ENCODE measurements around the gene TNRC18. TPM values are rescaled to one million over a fixed set of nuclear protein-coding genes. Genes with fewer than 3 reads are reported as not detected.

The TNRC18 gene
- total RNA-seq, 2 experiments from 2014 or later, result 36.0 to 43.8 TPM

GRCh38 chr7:5388273-5388901 lies 35.2 kb downstream of the TNRC18 start:
- Mint-ChIP-seq H3K36me3 (ENCODE audit: low read depth) (peaks cover 32% of the 10 kb centered on the region), H3K9me3 (no peaks in the 10 kb centered on the region), H3K4me1 (ENCODE audit: low read depth) (peaks cover 17% of the 10 kb centered on the region), H3K27me3 (ENCODE audit: low read depth) (no peaks in the 10 kb centered on the region), H3K27ac (no peak overlapping the region), H3K4me3 (no peak overlapping the region)
- DNase-seq, result no peak
- CTCF ChIA-PET, result no interaction called here
- intact Hi-C loops (cut with micrococcal nuclease), result no loop called here

- no peak for DNase-seq
- Mint-ChIP-seq H3K4me1 (ENCODE audit: low read depth) (peaks cover 18% of the 10 kb centered on the region), H3K4me3 (no peak overlapping the region), H3K9me3 (no peaks in the 10 kb centered on the region), H3K27me3 (ENCODE audit: low read depth) (no peaks in the 10 kb centered on the region), H3K36me3 (ENCODE audit: low read depth) (peaks cover 27% of the 10 kb centered on the region), H3K27ac (no peak overlapping the region)
- intact Hi-C loops (cut with micrococcal nuclease), result no loop called here
- CTCF ChIA-PET, result no interaction called here
Observed at GRCh38 chr7:5387711-5388245, 35.9 kb downstream of the TNRC18 start.

- Mint-ChIP-seq H3K4me1 (ENCODE audit: low read depth) (peaks cover 23% of the 10 kb centered on the region), H3K9me3 (no peaks in the 10 kb centered on the region), H3K36me3 (ENCODE audit: low read depth) (peaks cover 16% of the 10 kb centered on the region), H3K27me3 (ENCODE audit: low read depth) (no peaks in the 10 kb centered on the region), H3K4me3 (no peak overlapping the region), H3K27ac (no peak overlapping the region)
- intact Hi-C loops (cut with micrococcal nuclease), result no loop called here
- CTCF ChIA-PET, result interaction anchor here (1.1 kb wide), 1 partner anchor 15 kb away, joined by 3 read pairs; no protein-coding TSS in a partner anchor
- no peak for DNase-seq
Observed at GRCh38 chr7:5384618-5385017, 39.0 kb downstream of the TNRC18 start.

- Mint-ChIP-seq H3K36me3 (ENCODE audit: low read depth) (peaks cover 13% of the 10 kb centered on the region), H3K27ac (no peak overlapping the region), H3K9me3 (no peaks in the 10 kb centered on the region), H3K4me3 (no peak overlapping the region), H3K4me1 (ENCODE audit: low read depth) (peaks cover 23% of the 10 kb centered on the region), H3K27me3 (ENCODE audit: low read depth) (no peaks in the 10 kb centered on the region)
- DNase-seq, result no peak
- intact Hi-C loops (cut with micrococcal nuclease), result no loop called here
- CTCF ChIA-PET, result interaction anchor here (1.1 to 1.4 kb wide), 2 partner anchors 14 to 143 kb away, joined by 3 read pairs; no protein-coding TSS in a partner anchor
Observed at GRCh38 chr7:5383314-5384098, 40.1 kb downstream of the TNRC18 start.

GRCh38 chr7:5382281-5382892 lies 41.2 kb downstream of the TNRC18 start:
- intact Hi-C loops (cut with micrococcal nuclease), result no loop called here
- H3K4me1 Mint-ChIP-seq (ENCODE audit: low read depth), result peaks cover 23% of the 10 kb centered on the region
- H3K36me3 Mint-ChIP-seq (ENCODE audit: low read depth), result peaks cover 13% of the 10 kb centered on the region
- no peaks in the 10 kb centered on the region for H3K27me3 Mint-ChIP-seq (ENCODE audit: low read depth)
- no peak for DNase-seq
- H3K27ac Mint-ChIP-seq, result no peak overlapping the region
- CTCF ChIA-PET, result interaction anchor here (1.4 kb wide), 1 partner anchor 142 kb away, joined by 3 read pairs; no protein-coding TSS in a partner anchor
- H3K4me3 Mint-ChIP-seq, result no peak overlapping the region
- no peaks in the 10 kb centered on the region for H3K9me3 Mint-ChIP-seq

GRCh38 chr7:5381071-5381772 lies 42.4 kb downstream of the TNRC18 start:
- Mint-ChIP-seq H3K4me1 (ENCODE audit: low read depth) (peaks cover 21% of the 10 kb centered on the region), H3K27ac (no peak overlapping the region), H3K9me3 (no peaks in the 10 kb centered on the region), H3K4me3 (no peak overlapping the region), H3K36me3 (ENCODE audit: low read depth) (peaks cover 7% of the 10 kb centered on the region), H3K27me3 (ENCODE audit: low read depth) (no peaks in the 10 kb centered on the region)
- CTCF ChIA-PET, result no interaction called here
- intact Hi-C loops (cut with micrococcal nuclease), result no loop called here
- DNase-seq, result no peak

- Mint-ChIP-seq H3K27me3 (ENCODE audit: low read depth) (no peaks in the 10 kb centered on the region), H3K4me1 (ENCODE audit: low read depth) (peaks cover 21% of the 10 kb centered on the region), H3K9me3 (no peaks in the 10 kb centered on the region), H3K4me3 (no peak overlapping the region), H3K36me3 (ENCODE audit: low read depth) (peaks cover 6% of the 10 kb centered on the region), H3K27ac (no peak overlapping the region)
- CTCF ChIA-PET, result no interaction called here
- intact Hi-C loops (cut with micrococcal nuclease), result no loop called here
- DNase-seq, result no peak
Observed at GRCh38 chr7:5380350-5381070, 43.1 kb downstream of the TNRC18 start.

GRCh38 chr7:5379546-5379945 lies 44.1 kb downstream of the TNRC18 start:
- Mint-ChIP-seq H3K27me3 (ENCODE audit: low read depth) (no peaks in the 10 kb centered on the region), H3K36me3 (ENCODE audit: low read depth) (peaks cover 5% of the 10 kb centered on the region), H3K9me3 (no peaks in the 10 kb centered on the region), H3K4me1 (ENCODE audit: low read depth) (peaks cover 17% of the 10 kb centered on the region), H3K27ac (no peak overlapping the region), H3K4me3 (no peak overlapping the region)
- intact Hi-C loops (cut with micrococcal nuclease), result no loop called here
- no peak for DNase-seq
- CTCF ChIA-PET, result interaction anchor here (0.9 kb wide), 1 partner anchor 139 kb away, joined by 3 read pairs; no protein-coding TSS in a partner anchor

GRCh38 chr7:5377816-5378215 lies 45.8 kb downstream of the TNRC18 start:
- CTCF ChIA-PET, result interaction anchor here (1.6 kb wide), 1 partner anchor 11 kb away, joined by 4 read pairs; no protein-coding TSS in a partner anchor
- intact Hi-C loops (cut with micrococcal nuclease), result no loop called here
- no peak overlapping the region for H3K27ac Mint-ChIP-seq

GRCh38 chr7:5377279-5377678 lies 46.4 kb downstream of the TNRC18 start:
- Mint-ChIP-seq H3K9me3 (no peaks in the 10 kb centered on the region), H3K36me3 (ENCODE audit: low read depth) (peaks cover 5% of the 10 kb centered on the region), H3K27ac (no peak overlapping the region), H3K4me3 (no peak overlapping the region), H3K4me1 (ENCODE audit: low read depth) (peaks cover 4% of the 10 kb centered on the region), H3K27me3 (ENCODE audit: low read depth) (no peaks in the 10 kb centered on the region)
- CTCF ChIA-PET, result interaction anchor here (1.6 kb wide), 1 partner anchor 10 kb away, joined by 4 read pairs; no protein-coding TSS in a partner anchor
- intact Hi-C loops (cut with micrococcal nuclease), result no loop called here
- DNase-seq, result no peak

More at GRCh38 chr7:5377816-5378215, 45.8 kb downstream of the TNRC18 start:
- H3K36me3 Mint-ChIP-seq (ENCODE audit: low read depth), result peaks cover 5% of the 10 kb centered on the region
- H3K4me3 Mint-ChIP-seq, result no peak overlapping the region
- peaks cover 5% of the 10 kb centered on the region for H3K4me1 Mint-ChIP-seq (ENCODE audit: low read depth)
- no peaks in the 10 kb centered on the region for H3K9me3 Mint-ChIP-seq
- no peaks in the 10 kb centered on the region for H3K27me3 Mint-ChIP-seq (ENCODE audit: low read depth)
- DNase-seq, result no peak

- Mint-ChIP-seq H3K36me3 (ENCODE audit: low read depth) (peaks cover 5% of the 10 kb centered on the region), H3K4me1 (ENCODE audit: low read depth) (no peaks in the 10 kb centered on the region), H3K4me3 (no peak overlapping the region), H3K27me3 (ENCODE audit: low read depth) (no peaks in the 10 kb centered on the region), H3K27ac (no peak overlapping the region), H3K9me3 (no peaks in the 10 kb centered on the region)
- intact Hi-C loops (cut with micrococcal nuclease), result no loop called here
- no peak for DNase-seq
- CTCF ChIA-PET, result interaction anchor here (0.5 to 0.9 kb wide), 2 partner anchors 10 to 92 kb away, joined by 5 to 7 read pairs; no protein-coding TSS in a partner anchor
Observed at GRCh38 chr7:5375925-5376324, 47.7 kb downstream of the TNRC18 start.
